ENCODE data around the gene SLC7A9. TPM values are rescaled to one million over a fixed set of nuclear protein-coding genes. Genes with fewer than 3 reads are reported as not detected.
"Not testable (repeated sequence)": the region's sequence is repeated elsewhere in the genome, so short reads cannot be mapped to it uniquely, and the experiment has no call there.

SLC7A9 gene
- polyA plus RNA-seq, 4 donors: 0.98 to 14.5 (median 11.5) TPM

DNA sequence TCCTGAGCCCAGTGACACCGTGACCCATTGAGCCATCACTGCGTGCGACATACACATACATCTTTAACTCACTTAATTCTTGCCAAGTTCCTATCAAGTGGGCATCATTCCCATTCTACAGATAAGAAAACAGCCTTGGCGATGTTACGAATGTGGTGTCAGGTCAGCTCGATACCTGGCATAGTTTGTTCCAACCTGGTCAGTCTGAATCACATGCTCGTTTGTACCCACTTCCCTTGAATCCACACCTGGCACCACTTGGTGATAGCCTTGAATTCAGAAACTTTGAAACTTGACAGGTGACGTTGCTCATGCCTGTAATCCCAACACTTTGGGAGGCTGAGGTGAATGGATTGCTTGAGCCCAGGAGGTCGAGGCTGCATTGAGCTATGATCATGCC, 59.1 kb downstream of the SLC7A9 start:
- no peak for DNase-seq (ENCODE audit: low read depth in 4 of 4, low spot score in 3 of 4)

- DNase-seq (ENCODE audit: low read depth in 4 of 4, low spot score in 3 of 4): no peak
Observed at GRCh38 chr19:32809754-32810153, 59.8 kb downstream of the SLC7A9 start.

DNA sequence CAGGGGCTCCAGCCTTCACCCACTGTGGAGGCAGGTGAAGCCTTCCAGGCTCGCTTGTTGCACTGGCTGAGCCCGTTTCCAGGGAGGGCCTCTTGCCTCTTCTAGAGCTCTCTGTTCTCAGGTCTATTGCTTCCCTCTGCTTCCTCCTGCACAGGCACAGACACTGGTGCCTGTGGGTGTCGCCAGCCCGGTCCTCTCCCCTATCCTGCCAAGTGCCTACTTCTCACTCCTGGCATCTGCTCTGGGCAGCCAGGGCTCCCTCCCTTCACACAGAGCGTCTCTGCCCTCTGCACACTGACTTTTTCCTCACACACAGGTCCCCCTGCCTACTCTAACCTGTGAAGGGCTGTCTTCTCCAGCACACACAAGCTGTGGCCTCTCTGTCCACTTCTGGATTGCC, 60.3 kb downstream of the SLC7A9 start:
- no peak for DNase-seq (ENCODE audit: low read depth in 4 of 4, low spot score in 3 of 4)

DNA sequence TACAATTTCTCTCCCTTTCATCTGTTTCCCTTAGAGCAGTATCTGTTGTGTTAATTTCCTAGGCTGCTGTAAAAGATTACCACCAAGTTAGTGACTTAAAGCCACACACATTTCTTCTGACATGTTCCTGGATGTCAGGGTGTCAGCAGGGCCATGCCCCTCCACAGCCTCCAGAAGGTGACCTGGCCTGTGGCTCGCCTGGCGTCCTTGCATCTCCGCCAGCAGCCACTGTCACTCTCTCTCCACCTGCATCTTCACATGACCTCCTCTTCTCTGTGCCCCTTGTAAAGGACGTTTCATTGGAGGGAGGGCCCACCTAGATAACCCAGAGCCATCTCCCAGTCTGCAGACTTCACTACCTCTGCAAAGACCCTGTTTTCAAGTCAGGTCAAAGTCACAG, 61.3 kb downstream of the SLC7A9 start:
- no peak for DNase-seq (ENCODE audit: low read depth in 4 of 4, low spot score in 3 of 4)

DNA sequence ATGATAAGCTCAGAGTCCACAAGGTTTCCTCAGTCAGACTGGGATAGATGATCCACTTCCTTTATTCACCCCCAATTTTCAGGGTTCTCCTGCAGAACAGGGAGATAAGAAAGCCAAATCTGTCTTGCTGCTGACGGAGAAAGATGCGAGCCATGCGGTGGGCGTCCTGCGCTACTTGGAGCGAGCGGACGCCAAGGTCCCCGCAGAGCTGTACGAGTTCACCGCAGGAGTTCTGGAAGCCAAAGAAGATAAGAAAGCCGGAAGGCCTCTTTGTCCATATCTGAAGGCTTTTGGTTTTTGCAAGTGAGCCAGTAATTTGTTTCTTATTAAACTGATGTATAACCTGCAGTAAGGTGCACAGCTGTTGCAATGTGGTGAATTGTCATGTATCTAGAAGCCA, 66.7 kb downstream of the SLC7A9 start:
- DNase-seq (ENCODE audit: low read depth in 4 of 4, low spot score in 3 of 4): no peak

- no peak for DNase-seq (ENCODE audit: low read depth in 4 of 4, low spot score in 3 of 4)
Observed at GRCh38 chr19:32800754-32801153, 68.8 kb downstream of the SLC7A9 start.

DNA sequence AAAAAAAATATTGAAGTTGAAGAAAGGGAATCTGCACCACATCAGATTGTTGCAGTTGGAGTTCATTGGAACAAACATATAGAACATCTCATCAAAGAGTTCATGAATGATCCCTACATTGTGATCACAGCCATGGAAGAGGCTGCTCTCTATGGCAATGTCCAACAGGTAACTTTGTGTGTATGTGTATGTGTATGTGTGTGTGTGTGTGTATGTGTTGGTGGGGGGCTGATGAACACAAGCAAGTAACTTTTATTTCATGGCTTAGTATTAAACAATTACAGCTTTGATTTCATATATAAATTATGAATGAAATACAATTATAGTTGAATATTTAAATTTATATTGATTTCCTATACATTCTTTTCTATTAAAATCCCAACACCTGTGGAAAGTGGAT, 69.4 kb downstream of the SLC7A9 start:
- DNase-seq (ENCODE audit: low read depth in 4 of 4, low spot score in 3 of 4): no peak

DNA sequence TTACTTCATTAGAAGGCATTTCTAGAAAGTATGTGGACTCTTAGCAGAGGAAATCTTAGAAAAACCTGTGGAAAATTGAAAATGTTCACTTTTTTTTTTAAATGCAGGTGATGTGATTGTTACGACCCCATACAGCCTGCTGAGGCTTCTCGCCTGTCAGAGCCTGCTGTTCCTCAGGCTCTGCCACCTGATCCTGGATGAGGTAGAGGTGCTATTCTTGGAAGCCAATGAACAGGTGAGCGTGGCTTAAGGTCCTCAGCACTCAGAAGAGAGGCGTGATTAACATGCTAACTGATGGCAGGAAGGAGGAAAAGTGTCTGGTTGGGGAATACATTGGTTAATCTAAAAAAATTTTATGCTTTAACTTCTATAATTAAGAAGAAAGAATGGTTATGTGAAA, 71.4 kb downstream of the SLC7A9 start:
- DNase-seq (ENCODE audit: low read depth in 4 of 4, low spot score in 3 of 4): no peak

DNA sequence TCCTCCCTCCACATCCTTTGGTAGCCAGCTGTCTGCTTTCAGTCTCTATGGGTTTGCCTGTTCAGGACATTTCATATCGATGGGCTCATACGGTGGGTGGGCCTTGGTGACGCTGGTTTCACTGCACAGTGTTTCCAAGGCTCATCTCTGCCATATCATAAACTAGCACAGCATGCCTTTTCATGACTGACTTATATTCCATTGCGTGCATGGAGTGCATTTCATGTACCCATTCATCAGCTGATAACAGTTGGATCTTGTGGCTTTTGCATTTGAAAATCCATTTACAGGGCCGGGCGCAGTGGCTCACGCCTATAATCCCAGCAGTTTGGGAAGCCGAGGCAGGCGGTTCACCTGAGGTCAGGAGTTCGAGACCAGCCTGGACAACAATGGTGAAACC, 80.1 kb downstream of the SLC7A9 start:
- DNase-seq (ENCODE audit: low read depth in 4 of 4, low spot score in 3 of 4): no peak

DNA sequence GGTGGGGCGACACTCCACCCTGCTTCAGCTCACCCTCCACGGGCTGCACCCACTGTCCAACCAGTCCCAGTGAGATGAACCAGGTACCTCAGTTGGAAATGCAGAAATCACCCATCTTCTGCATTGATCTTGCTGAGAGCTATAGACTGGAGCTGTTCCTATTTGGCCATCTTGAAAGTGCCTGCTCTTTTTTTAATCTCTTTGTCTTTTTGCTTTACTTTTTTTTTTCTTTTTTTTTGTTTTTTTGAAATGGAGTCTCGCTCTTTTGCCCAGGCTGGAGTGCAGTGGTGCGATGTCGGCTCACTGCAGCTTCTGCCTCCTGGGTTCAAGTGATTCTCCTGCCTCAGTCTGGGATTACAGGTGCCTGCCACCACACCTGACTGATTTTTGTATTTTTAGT, 81.7 kb downstream of the SLC7A9 start:
- DNase-seq (ENCODE audit: low read depth in 4 of 4, low spot score in 3 of 4): not testable (repeated sequence)

- not testable (repeated sequence) for DNase-seq (ENCODE audit: low read depth in 4 of 4, low spot score in 3 of 4)
Observed at GRCh38 chr19:32787161-32787813, 82.3 kb downstream of the SLC7A9 start.

DNA sequence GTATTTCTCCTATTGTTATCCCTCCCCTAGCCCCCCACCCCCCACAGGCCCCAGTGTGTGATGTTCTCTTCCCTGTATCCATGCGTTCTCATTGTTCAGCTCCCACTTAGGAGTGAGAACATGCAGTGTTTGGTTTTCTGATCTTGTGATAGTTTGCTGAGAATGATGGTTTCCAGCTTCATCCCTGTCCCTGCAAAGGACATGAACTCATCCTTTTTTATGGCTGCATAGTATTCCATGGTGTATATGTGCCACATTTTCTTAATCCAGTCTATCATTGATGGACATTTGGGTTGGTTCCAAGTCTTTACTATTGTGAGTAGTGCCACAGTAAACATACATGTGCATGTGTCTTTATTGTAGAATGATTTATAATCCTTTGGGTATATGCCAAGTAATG, 87.5 kb downstream of the SLC7A9 start:
- not testable (repeated sequence) for DNase-seq (ENCODE audit: low read depth in 4 of 4, low spot score in 3 of 4)

GRCh38 chr19:32781280-32781679, 88.3 kb downstream of the SLC7A9 start:
- DNase-seq (ENCODE audit: low read depth in 4 of 4, low spot score in 3 of 4): no peak

Other genes starting within 250 kb of the SLC7A9 start
- gene ANKRD27, start 194.6 kb downstream of the SLC7A9 start, polyA plus RNA-seq (ENCODE audit: insufficient read length in 4 of 4): 10 to 100 TPM; 16.9 to 21.0 (median 19.9) TPM
- under 1 TPM in 3 of 4 donors, not detected in 1; 0.07 to 0.35 (median 0.29) TPM for gene RGS9BP, start 193.9 kb downstream of the SLC7A9 start, polyA plus RNA-seq (ENCODE audit: insufficient read length in 4 of 4)
- 10 to 100 TPM in 3 of 4 donors, 1 to 10 TPM in 1; 8.2 to 13.0 (median 11.6) TPM for gene NUDT19, start 177.9 kb downstream of the SLC7A9 start, polyA plus RNA-seq (ENCODE audit: insufficient read length in 4 of 4)
- 1 to 10 TPM in 1 of 4 donors, under 1 TPM in 3; 0.26 to 1.1 (median 0.50) TPM for gene TDRD12, start 150.0 kb downstream of the SLC7A9 start, polyA plus RNA-seq (ENCODE audit: insufficient read length in 4 of 4)
- 10 to 100 TPM; 28.5 to 37.4 (median 30.9) TPM for gene CEP89, start 102.2 kb upstream of the SLC7A9 start, polyA plus RNA-seq (ENCODE audit: insufficient read length in 4 of 4)
- 1 to 10 TPM; 3.3 to 4.1 (median 3.5) TPM for gene FAAP24, start 102.5 kb upstream of the SLC7A9 start, polyA plus RNA-seq (ENCODE audit: insufficient read length in 4 of 4)
- 10 to 100 TPM in 3 of 4 donors, 1 to 10 TPM in 1; 3.8 to 20.4 (median 18.2) TPM for gene RHPN2, start 195.1 kb upstream of the SLC7A9 start, polyA plus RNA-seq (ENCODE audit: insufficient read length in 4 of 4)
- 10 to 100 TPM in 3 of 4 donors, 1 to 10 TPM in 1; 9.9 to 17.5 (median 12.8) TPM for gene GPATCH1, start 211.4 kb upstream of the SLC7A9 start, polyA plus RNA-seq (ENCODE audit: insufficient read length in 4 of 4)